Measurements from ENCODE around the gene NABP1. TPM values are rescaled to one million over a fixed set of nuclear protein-coding genes. Genes with fewer than 3 reads are reported as not detected.

Gene NABP1
- polyA plus RNA-seq, 1 donor from 2014 or later = 1.5 TPM

DNA sequence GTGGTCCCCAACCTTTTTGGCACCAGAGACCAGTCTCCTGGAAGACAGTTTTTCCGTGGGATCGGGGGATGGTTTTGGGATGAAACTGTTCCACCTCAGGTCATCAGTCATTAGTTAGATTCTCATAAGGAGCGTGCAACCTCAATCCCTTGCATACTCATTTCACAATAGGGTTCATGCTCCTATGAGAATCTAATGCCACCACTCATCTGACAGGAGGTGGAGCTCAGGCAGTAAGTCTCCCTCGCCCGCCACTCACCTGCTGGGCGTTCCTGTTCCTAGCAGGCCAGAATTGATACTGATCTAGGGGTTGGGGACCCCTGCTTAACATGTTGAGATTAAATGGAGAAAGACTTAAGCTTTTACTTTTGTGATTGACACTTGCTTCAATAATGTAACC, 9.9 kb downstream of the NABP1 start:
- Histone ChIP-seq H4K20me1 (ENCODE audit: insufficient read depth) (no peaks in the 10 kb centered on the region), H3K9me3 (ENCODE audit: low read length) (no peaks in the 10 kb centered on the region), H3K79me2 (replicated peaks; ENCODE audit: insufficient read depth, low read length) (no peaks in the 10 kb centered on the region), H3K27me3 (ENCODE audit: insufficient read depth, low read depth, low read length) (no peaks in the 10 kb centered on the region), H3K9me2 (ENCODE audit: insufficient read depth, low read length) (no peaks in the 10 kb centered on the region), H3K9ac (ENCODE audit: low read length) (no peak overlapping the region), H3F3A (ENCODE audit: insufficient read depth, low read length, poor library complexity, severe bottlenecking) (no peaks in the 10 kb centered on the region), H3K36me3 (ENCODE audit: insufficient read depth, low read length) (no peaks in the 10 kb centered on the region), H2AFZ (ENCODE audit: low read depth, low read length) (no peak overlapping the region), H3K27ac (ENCODE audit: low read length) (no peak overlapping the region), H3K4me2 (ENCODE audit: low read length) (no peak overlapping the region), H3K4me3 (ENCODE audit: low read length) (no peak overlapping the region)
- no peak for TF ChIP-seq RAD21 (conservative IDR thresholded peaks at IDR 0.05)
- TF ChIP-seq, protein P1, sequence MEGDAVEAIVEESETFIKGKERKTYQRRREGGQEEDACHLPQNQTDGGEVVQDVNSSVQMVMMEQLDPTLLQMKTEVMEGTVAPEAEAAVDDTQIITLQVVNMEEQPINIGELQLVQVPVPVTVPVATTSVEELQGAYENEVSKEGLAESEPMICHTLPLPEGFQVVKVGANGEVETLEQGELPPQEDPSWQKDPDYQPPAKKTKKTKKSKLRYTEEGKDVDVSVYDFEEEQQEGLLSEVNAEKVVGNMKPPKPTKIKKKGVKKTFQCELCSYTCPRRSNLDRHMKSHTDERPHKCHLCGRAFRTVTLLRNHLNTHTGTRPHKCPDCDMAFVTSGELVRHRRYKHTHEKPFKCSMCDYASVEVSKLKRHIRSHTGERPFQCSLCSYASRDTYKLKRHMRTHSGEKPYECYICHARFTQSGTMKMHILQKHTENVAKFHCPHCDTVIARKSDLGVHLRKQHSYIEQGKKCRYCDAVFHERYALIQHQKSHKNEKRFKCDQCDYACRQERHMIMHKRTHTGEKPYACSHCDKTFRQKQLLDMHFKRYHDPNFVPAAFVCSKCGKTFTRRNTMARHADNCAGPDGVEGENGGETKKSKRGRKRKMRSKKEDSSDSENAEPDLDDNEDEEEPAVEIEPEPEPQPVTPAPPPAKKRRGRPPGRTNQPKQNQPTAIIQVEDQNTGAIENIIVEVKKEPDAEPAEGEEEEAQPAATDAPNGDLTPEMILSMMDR (IDR thresholded peaks at IDR 0.05; ENCODE audit: poor library complexity, severe bottlenecking) = no peak
- TF ChIP-seq EZH2 (IDR thresholded peaks at IDR 0.05; ENCODE audit: borderline replicate concordance, insufficient read depth, low read length, poor library complexity, severe bottlenecking) = no peak
- TF ChIP-seq TAF1 (IDR thresholded peaks at IDR 0.05; ENCODE audit: low read depth) = no peak
- TF ChIP-seq SMC3 (conservative IDR thresholded peaks at IDR 0.05; ENCODE audit: poor library complexity) = no peak
- no peak for TF ChIP-seq MXI1 (conservative IDR thresholded peaks at IDR 0.05; ENCODE audit: poor library complexity, severe bottlenecking)
- no peak for TF ChIP-seq EP300 (conservative IDR thresholded peaks at IDR 0.05; ENCODE audit: poor library complexity, severe bottlenecking)
- TF ChIP-seq, protein P2, sequence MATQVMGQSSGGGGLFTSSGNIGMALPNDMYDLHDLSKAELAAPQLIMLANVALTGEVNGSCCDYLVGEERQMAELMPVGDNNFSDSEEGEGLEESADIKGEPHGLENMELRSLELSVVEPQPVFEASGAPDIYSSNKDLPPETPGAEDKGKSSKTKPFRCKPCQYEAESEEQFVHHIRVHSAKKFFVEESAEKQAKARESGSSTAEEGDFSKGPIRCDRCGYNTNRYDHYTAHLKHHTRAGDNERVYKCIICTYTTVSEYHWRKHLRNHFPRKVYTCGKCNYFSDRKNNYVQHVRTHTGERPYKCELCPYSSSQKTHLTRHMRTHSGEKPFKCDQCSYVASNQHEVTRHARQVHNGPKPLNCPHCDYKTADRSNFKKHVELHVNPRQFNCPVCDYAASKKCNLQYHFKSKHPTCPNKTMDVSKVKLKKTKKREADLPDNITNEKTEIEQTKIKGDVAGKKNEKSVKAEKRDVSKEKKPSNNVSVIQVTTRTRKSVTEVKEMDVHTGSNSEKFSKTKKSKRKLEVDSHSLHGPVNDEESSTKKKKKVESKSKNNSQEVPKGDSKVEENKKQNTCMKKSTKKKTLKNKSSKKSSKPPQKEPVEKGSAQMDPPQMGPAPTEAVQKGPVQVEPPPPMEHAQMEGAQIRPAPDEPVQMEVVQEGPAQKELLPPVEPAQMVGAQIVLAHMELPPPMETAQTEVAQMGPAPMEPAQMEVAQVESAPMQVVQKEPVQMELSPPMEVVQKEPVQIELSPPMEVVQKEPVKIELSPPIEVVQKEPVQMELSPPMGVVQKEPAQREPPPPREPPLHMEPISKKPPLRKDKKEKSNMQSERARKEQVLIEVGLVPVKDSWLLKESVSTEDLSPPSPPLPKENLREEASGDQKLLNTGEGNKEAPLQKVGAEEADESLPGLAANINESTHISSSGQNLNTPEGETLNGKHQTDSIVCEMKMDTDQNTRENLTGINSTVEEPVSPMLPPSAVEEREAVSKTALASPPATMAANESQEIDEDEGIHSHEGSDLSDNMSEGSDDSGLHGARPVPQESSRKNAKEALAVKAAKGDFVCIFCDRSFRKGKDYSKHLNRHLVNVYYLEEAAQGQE (IDR thresholded peaks at IDR 0.05; ENCODE audit: borderline replicate concordance) = no peak
- no peak for TF ChIP-seq POLR2AphosphoS5 (IDR thresholded peaks at IDR 0.05)

- Histone ChIP-seq H4K20me1 (ENCODE audit: insufficient read depth) (no peaks in the 10 kb centered on the region), H3K9me2 (ENCODE audit: insufficient read depth, low read length) (no peaks in the 10 kb centered on the region), H2AFZ (ENCODE audit: low read depth, low read length) (no peak overlapping the region), H3K4me2 (ENCODE audit: low read length) (no peak overlapping the region), H3K79me2 (replicated peaks; ENCODE audit: insufficient read depth, low read length) (no peaks in the 10 kb centered on the region), H3F3A (ENCODE audit: insufficient read depth, low read length, poor library complexity, severe bottlenecking) (no peaks in the 10 kb centered on the region), H3K4me3 (ENCODE audit: low read length) (no peak overlapping the region), H3K36me3 (ENCODE audit: insufficient read depth, low read length) (no peaks in the 10 kb centered on the region), H3K9me3 (ENCODE audit: low read length) (no peaks in the 10 kb centered on the region), H3K27me3 (ENCODE audit: insufficient read depth, low read depth, low read length) (no peaks in the 10 kb centered on the region), H3K9ac (ENCODE audit: low read length) (no peak overlapping the region), H3K27ac (ENCODE audit: low read length) (no peak overlapping the region)
- no peak for TF ChIP-seq SMC3 (conservative IDR thresholded peaks at IDR 0.05; ENCODE audit: poor library complexity)
- no peak for TF ChIP-seq TAF1 (IDR thresholded peaks at IDR 0.05; ENCODE audit: low read depth)
- no peak for TF ChIP-seq EP300 (conservative IDR thresholded peaks at IDR 0.05; ENCODE audit: poor library complexity, severe bottlenecking)
- TF ChIP-seq, protein P2 (IDR thresholded peaks at IDR 0.05; ENCODE audit: borderline replicate concordance) = no peak
- no peak for TF ChIP-seq RAD21 (conservative IDR thresholded peaks at IDR 0.05)
- no peak for TF ChIP-seq EZH2 (IDR thresholded peaks at IDR 0.05; ENCODE audit: borderline replicate concordance, insufficient read depth, low read length, poor library complexity, severe bottlenecking)
- no peak for TF ChIP-seq MXI1 (conservative IDR thresholded peaks at IDR 0.05; ENCODE audit: poor library complexity, severe bottlenecking)
These were observed 11.2 kb downstream of the NABP1 start for GRCh38 chr2:191688934-191689695.

Data from neural cell (in vitro differentiated cells).